Measurements from ENCODE around the gene KRTAP12-4. TPM values are rescaled to one million over a fixed set of nuclear protein-coding genes. Genes with fewer than 3 reads are reported as not detected.
"Not testable (repeated sequence)": the region's sequence is repeated elsewhere in the genome, so short reads cannot be mapped to it uniquely, and the experiment has no call there.

KRTAP12-4 gene
- total and polyA plus RNA-seq, 2 donors from 2014 or later, result not detected

GRCh38 chr21:44700101-44701022 is 45.9 kb upstream of the KRTAP12-4 start:
- intact Hi-C loops (cut with DNase I), result no loop called here
- TF ChIP-seq, protein P1, sequence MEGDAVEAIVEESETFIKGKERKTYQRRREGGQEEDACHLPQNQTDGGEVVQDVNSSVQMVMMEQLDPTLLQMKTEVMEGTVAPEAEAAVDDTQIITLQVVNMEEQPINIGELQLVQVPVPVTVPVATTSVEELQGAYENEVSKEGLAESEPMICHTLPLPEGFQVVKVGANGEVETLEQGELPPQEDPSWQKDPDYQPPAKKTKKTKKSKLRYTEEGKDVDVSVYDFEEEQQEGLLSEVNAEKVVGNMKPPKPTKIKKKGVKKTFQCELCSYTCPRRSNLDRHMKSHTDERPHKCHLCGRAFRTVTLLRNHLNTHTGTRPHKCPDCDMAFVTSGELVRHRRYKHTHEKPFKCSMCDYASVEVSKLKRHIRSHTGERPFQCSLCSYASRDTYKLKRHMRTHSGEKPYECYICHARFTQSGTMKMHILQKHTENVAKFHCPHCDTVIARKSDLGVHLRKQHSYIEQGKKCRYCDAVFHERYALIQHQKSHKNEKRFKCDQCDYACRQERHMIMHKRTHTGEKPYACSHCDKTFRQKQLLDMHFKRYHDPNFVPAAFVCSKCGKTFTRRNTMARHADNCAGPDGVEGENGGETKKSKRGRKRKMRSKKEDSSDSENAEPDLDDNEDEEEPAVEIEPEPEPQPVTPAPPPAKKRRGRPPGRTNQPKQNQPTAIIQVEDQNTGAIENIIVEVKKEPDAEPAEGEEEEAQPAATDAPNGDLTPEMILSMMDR (IDR thresholded peaks at IDR 0.05; ENCODE audit: borderline replicate concordance, extremely low read depth, insufficient read depth), result no peak
- Histone ChIP-seq H3K9ac (ENCODE audit: low read length in 3 of 3) (no peak overlapping the region), H3K27me3 (ENCODE audit: control insufficient read depth, insufficient read depth, low read length) (peaks cover 10% of the 10 kb centered on the region), H3K4me3 (ENCODE audit: low read length in 3 of 3) (no peak overlapping the region), H3K27ac (ENCODE audit: low read depth in 2 of 2, low read length in 2 of 2) (no peak overlapping the region), H3K9me3 (ENCODE audit: control insufficient read depth in 2 of 3, insufficient read depth in 1 of 3, low read length in 3 of 3) (no peaks in the 10 kb centered on the region), H3K4me1 (ENCODE audit: control insufficient read depth in 2 of 3, insufficient read depth in 2 of 3, low read depth in 1 of 3, low read length in 3 of 3) (no peaks in the 10 kb centered on the region), H3K36me3 (ENCODE audit: control insufficient read depth in 2 of 3, insufficient read depth in 3 of 3, low read length in 3 of 3) (no peaks in the 10 kb centered on the region)
- peak in 1 of 5 donors; percentile 8 for DNase-seq
- FAIRE-seq, result no peak

GRCh38 chr21:44699502-44700001 is 45.1 kb upstream of the KRTAP12-4 start:
- Histone ChIP-seq H3K27ac (ENCODE audit: low read depth in 2 of 2, low read length in 2 of 2) (no peak overlapping the region), H3K4me1 (ENCODE audit: control insufficient read depth in 2 of 3, insufficient read depth in 2 of 3, low read depth in 1 of 3, low read length in 3 of 3) (no peaks in the 10 kb centered on the region), H3K27me3 (ENCODE audit: control insufficient read depth, insufficient read depth, low read length) (peaks cover 9% of the 10 kb centered on the region), H3K9ac (ENCODE audit: low read length in 3 of 3) (no peak overlapping the region), H3K9me3 (ENCODE audit: control insufficient read depth in 2 of 3, insufficient read depth in 1 of 3, low read length in 3 of 3) (no peaks in the 10 kb centered on the region), H3K36me3 (ENCODE audit: control insufficient read depth in 2 of 3, insufficient read depth in 3 of 3, low read length in 3 of 3) (no peaks in the 10 kb centered on the region), H3K4me3 (ENCODE audit: low read length in 3 of 3) (no peak overlapping the region)
- DNase-seq, result no peak
- intact Hi-C loops (cut with DNase I), result no loop called here
- no peak for FAIRE-seq
- TF ChIP-seq, protein P1 (IDR thresholded peaks at IDR 0.05; ENCODE audit: borderline replicate concordance, extremely low read depth, insufficient read depth), result no peak

- Histone ChIP-seq H3K27ac (ENCODE audit: low read depth in 2 of 2, low read length in 2 of 2) (no peak overlapping the region), H3K36me3 (ENCODE audit: control insufficient read depth in 2 of 3, insufficient read depth in 3 of 3, low read length in 3 of 3) (no peaks in the 10 kb centered on the region), H3K9ac (ENCODE audit: low read length in 3 of 3) (no peak overlapping the region), H3K9me3 (ENCODE audit: control insufficient read depth in 2 of 3, insufficient read depth in 1 of 3, low read length in 3 of 3) (peaks cover 0 to 6% (median 0%) of the 10 kb centered on the region in 3 donors), H3K4me1 (ENCODE audit: control insufficient read depth in 2 of 3, insufficient read depth in 2 of 3, low read depth in 1 of 3, low read length in 3 of 3) (no peaks in the 10 kb centered on the region), H3K4me3 (ENCODE audit: low read length in 3 of 3) (no peak overlapping the region), H3K27me3 (ENCODE audit: control insufficient read depth, insufficient read depth, low read length) (peaks cover 5% of the 10 kb centered on the region)
- TF ChIP-seq, protein P1 (IDR thresholded peaks at IDR 0.05; ENCODE audit: borderline replicate concordance, extremely low read depth, insufficient read depth), result no peak
- peak in 4 of 5 donors; percentile 37 to 74 (median 47) for DNase-seq
- intact Hi-C loops (cut with DNase I), result no loop called here
- FAIRE-seq, result no peak
These were observed 43.6 kb upstream of the KRTAP12-4 start for GRCh38 chr21:44697811-44698734.

GRCh38 chr21:44697172-44697810 is 42.8 kb upstream of the KRTAP12-4 start, which contains the start of gene KRTAP10-12:
TSS of gene KRTAP10-12 (plus strand) at chr21:44697172. CDS start at chr21:44697202, 30 bp downstream.
- H3K4me1 ChIP-seq (ENCODE audit: control insufficient read depth in 2 of 3, insufficient read depth in 2 of 3, low read depth in 1 of 3, low read length in 3 of 3); FAIRE-seq; DNase-seq; H3K4me3 ChIP-seq (ENCODE audit: low read length in 3 of 3); intact Hi-C loops (cut with DNase I); H3K9me3 ChIP-seq (ENCODE audit: control insufficient read depth in 2 of 3, insufficient read depth in 1 of 3, low read length in 3 of 3); H3K27ac ChIP-seq (ENCODE audit: low read depth in 2 of 2, low read length in 2 of 2); H3K9ac ChIP-seq (ENCODE audit: low read length in 3 of 3); H3K36me3 ChIP-seq (ENCODE audit: control insufficient read depth in 2 of 3, insufficient read depth in 3 of 3, low read length in 3 of 3); H3K27me3 ChIP-seq (ENCODE audit: control insufficient read depth, insufficient read depth, low read length): not testable (repeated sequence)

Data from kidney (tissue), 14 donors.